ENCODE measurements around the gene EPHA2. TPM values are rescaled to one million over a fixed set of nuclear protein-coding genes. Genes with fewer than 3 reads are reported as not detected.

The EPHA2 gene
- total RNA-seq, result 13.3 and 21.0 TPM in 2 replicates

GRCh38 chr1:16155537-16156410 lies at the start of gene EPHA2:
Gene EPHA2 (minus strand): TSS chr1:16156069. CDS start chr1:16155932, 137 bp downstream.
- peaks cover 56% of the 10 kb centered on the region for H3K4me1 ChIP-seq (ENCODE audit: insufficient read depth, low read length)
- H2AFZ ChIP-seq (ENCODE audit: low read length), result peak within 1 kb of the TSS; percentile 71
- peak; percentile 98 for DNase-seq (ENCODE audit: insufficient read length, low spot score, missing footprints)
- H3K27me3 ChIP-seq (ENCODE audit: insufficient read depth, low read length), result no peaks in the 10 kb centered on the region
- peak within 1 kb of the TSS; percentile 57 for H3K27ac ChIP-seq (ENCODE audit: low read depth, low read length)
- peak within 1 kb of the TSS; percentile 94 for H3K4me3 ChIP-seq (ENCODE audit: insufficient read depth, low read length)
- H3K9me3 ChIP-seq (ENCODE audit: low read depth, low read length), result no peaks in the 10 kb centered on the region
- peaks cover 63% of the 10 kb centered on the region for H3K79me2 ChIP-seq (ENCODE audit: insufficient read depth, low read length)
- H4K20me1 ChIP-seq (ENCODE audit: insufficient read depth, low read length), result peaks cover 16% of the 10 kb centered on the region
- H3K4me2 ChIP-seq (ENCODE audit: insufficient read depth, low read length), result peak within 1 kb of the TSS; percentile 89
- H3K36me3 ChIP-seq (ENCODE audit: insufficient read depth, low read length), result peaks cover under 1% of the 10 kb centered on the region
- TF ChIP-seq CTCF (IDR thresholded peaks at IDR 0.05; ENCODE audit: extremely low read depth, low read depth, low read length), result no peak

GRCh38 chr1:16205334-16205671 lies 49.4 kb upstream of the EPHA2 start:
- H3K27me3 ChIP-seq (ENCODE audit: insufficient read depth, low read length), result no peaks in the 10 kb centered on the region
- no peaks in the 10 kb centered on the region for H3K79me2 ChIP-seq (ENCODE audit: insufficient read depth, low read length)
- no peak overlapping the region for H3K4me2 ChIP-seq (ENCODE audit: insufficient read depth, low read length)
- no peak overlapping the region for H3K27ac ChIP-seq (ENCODE audit: low read depth, low read length)
- no peak for TF ChIP-seq CTCF (IDR thresholded peaks at IDR 0.05; ENCODE audit: extremely low read depth, low read depth, low read length)
- H3K9me3 ChIP-seq (ENCODE audit: low read depth, low read length), result no peaks in the 10 kb centered on the region
- no peak for DNase-seq (ENCODE audit: insufficient read length, low spot score, missing footprints)
- H3K36me3 ChIP-seq (ENCODE audit: insufficient read depth, low read length), result no peaks in the 10 kb centered on the region
- H4K20me1 ChIP-seq (ENCODE audit: insufficient read depth, low read length), result no peaks in the 10 kb centered on the region
- no peak overlapping the region for H3K4me3 ChIP-seq (ENCODE audit: insufficient read depth, low read length)
- peaks cover 8% of the 10 kb centered on the region for H3K4me1 ChIP-seq (ENCODE audit: insufficient read depth, low read length)
- H2AFZ ChIP-seq (ENCODE audit: low read length), result no peak overlapping the region

GRCh38 chr1:16204634-16205333 lies 48.9 kb upstream of the EPHA2 start:
- peak; percentile 72 for DNase-seq (ENCODE audit: insufficient read length, low spot score, missing footprints)
- no peak overlapping the region for H2AFZ ChIP-seq (ENCODE audit: low read length)
- H3K36me3 ChIP-seq (ENCODE audit: insufficient read depth, low read length), result no peaks in the 10 kb centered on the region
- peaks cover 8% of the 10 kb centered on the region for H3K4me1 ChIP-seq (ENCODE audit: insufficient read depth, low read length)
- H3K27me3 ChIP-seq (ENCODE audit: insufficient read depth, low read length), result no peaks in the 10 kb centered on the region
- H3K79me2 ChIP-seq (ENCODE audit: insufficient read depth, low read length), result no peaks in the 10 kb centered on the region
- H3K4me3 ChIP-seq (ENCODE audit: insufficient read depth, low read length), result no peak overlapping the region
- H4K20me1 ChIP-seq (ENCODE audit: insufficient read depth, low read length), result no peaks in the 10 kb centered on the region
- peak; percentile 19 for TF ChIP-seq CTCF (IDR thresholded peaks at IDR 0.05; ENCODE audit: extremely low read depth, low read depth, low read length)
- no peak overlapping the region for H3K4me2 ChIP-seq (ENCODE audit: insufficient read depth, low read length)
- H3K27ac ChIP-seq (ENCODE audit: low read depth, low read length), result no peak overlapping the region
- no peaks in the 10 kb centered on the region for H3K9me3 ChIP-seq (ENCODE audit: low read depth, low read length)

- Histone ChIP-seq H3K4me2 (ENCODE audit: insufficient read depth, low read length) (no peak overlapping the region), H3K36me3 (ENCODE audit: insufficient read depth, low read length) (no peaks in the 10 kb centered on the region), H4K20me1 (ENCODE audit: insufficient read depth, low read length) (no peaks in the 10 kb centered on the region), H2AFZ (ENCODE audit: low read length) (no peak overlapping the region), H3K4me3 (ENCODE audit: insufficient read depth, low read length) (no peak overlapping the region), H3K9me3 (ENCODE audit: low read depth, low read length) (no peaks in the 10 kb centered on the region), H3K27me3 (ENCODE audit: insufficient read depth, low read length) (no peaks in the 10 kb centered on the region), H3K79me2 (ENCODE audit: insufficient read depth, low read length) (no peaks in the 10 kb centered on the region), H3K4me1 (ENCODE audit: insufficient read depth, low read length) (peaks cover 8% of the 10 kb centered on the region), H3K27ac (ENCODE audit: low read depth, low read length) (no peak overlapping the region)
- TF ChIP-seq CTCF (IDR thresholded peaks at IDR 0.05; ENCODE audit: extremely low read depth, low read depth, low read length), result no peak
- peak; percentile 64 for DNase-seq (ENCODE audit: insufficient read length, low spot score, missing footprints)
These were observed 48.3 kb upstream of the EPHA2 start for GRCh38 chr1:16204216-16204615.

Data from osteoblast (primary cell).